OCI-LY1 (cell line): Measurements from ENCODE around the gene CYP2W1.
"Not testable (repeated sequence)": the region's sequence is repeated elsewhere in the genome, so short reads cannot be mapped to it uniquely, and the experiment has no call there.

Experiments
- H2AFZ ChIP-seq: fragments of 200-600 bp; sonication (generic), shearing (Covaris generic); 2 replicates; pipeline ENCODE4 v1.6.0; 2014; ENCODE audit warnings: antibody characterized with exemption, mild to moderate bottlenecking, low read length
- H3F3A ChIP-seq: fragments of 200-600 bp; sonication (generic), shearing (Covaris generic); 2 replicates; pipeline ENCODE4 v1.6.0; 2014; ENCODE audit warnings: mild to moderate bottlenecking, antibody characterized with exemption, low read length, moderate library complexity; ENCODE audit not compliant: insufficient read depth
- H3K27ac ChIP-seq: fragments of 200-600 bp; sonication (generic); 2 replicates; pipeline ENCODE4 v1.5.1; 2014; ENCODE audit warnings: low read length, mixed run types, mild to moderate bottlenecking, low read depth; ENCODE audit not compliant: poor library complexity, severe bottlenecking
- H3K27me3 ChIP-seq: fragments of 200-600 bp; sonication (generic); 2 replicates; pipeline ENCODE4 v1.6.0; 2014; ENCODE audit warnings: antibody characterized with exemption, mild to moderate bottlenecking, low read length, moderate library complexity; ENCODE audit not compliant: insufficient read depth
- H3K36me3 ChIP-seq: fragments of 200-600 bp; sonication (generic); 2 replicates; pipeline ENCODE4 v1.6.1; 2014; ENCODE audit warnings: mild to moderate bottlenecking, antibody characterized with exemption, low read length, moderate library complexity, mixed read lengths; ENCODE audit not compliant: insufficient read depth
- H3K4me1 ChIP-seq: fragments of 200-600 bp; sonication (generic); 2 replicates; pipeline ENCODE4 v1.5.1; 2014; ENCODE audit warnings: mild to moderate bottlenecking, low read length, moderate library complexity; ENCODE audit not compliant: insufficient read depth, severe bottlenecking
- H3K4me2 ChIP-seq: fragments of 200-600 bp; sonication (generic), shearing (Covaris generic); 2 replicates; pipeline ENCODE4 v1.6.1; 2014; ENCODE audit warnings: low read length
- H3K4me3 ChIP-seq: fragments of 200-600 bp; sonication (generic); 2 replicates; pipeline ENCODE4 v1.5.1; 2014; ENCODE audit warnings: low read length, low read depth, mild to moderate bottlenecking, mixed read lengths; ENCODE audit not compliant: poor library complexity, severe bottlenecking
- H3K79me2 ChIP-seq: fragments of 200-600 bp; shearing (Covaris generic); 2 replicates; pipeline ENCODE4 v1.6.1; 2016; ENCODE audit warnings: mixed run types, low read length, mixed read lengths; ENCODE audit not compliant: insufficient read depth
- H3K9ac ChIP-seq: fragments of 200-600 bp; sonication (generic), shearing (Covaris generic); 2 replicates; pipeline ENCODE4 v1.6.1; 2014; ENCODE audit warnings: mild to moderate bottlenecking, low read length, mixed read lengths
- H3K9me2 ChIP-seq: fragments of 200-600 bp; sonication (generic), shearing (Covaris generic); 2 replicates; pipeline ENCODE4 v1.6.1; 2014; ENCODE audit warnings: low read depth, mild to moderate bottlenecking, low read length, mixed read lengths
- H3K9me3 ChIP-seq: fragments of 200-600 bp; shearing (Covaris generic); 2 replicates; pipeline ENCODE4 v1.6.1; 2014; ENCODE audit warnings: low read length, mixed read lengths
- H4K20me1 ChIP-seq: fragments of 200-600 bp; sonication (generic), shearing (Covaris generic); 2 replicates; pipeline ENCODE4 v1.6.0; 2016; ENCODE audit warnings: mild to moderate bottlenecking, low read length; ENCODE audit not compliant: insufficient read depth
- CTCF ChIP-seq: fragments of 200-600 bp; sonication (generic), shearing (Covaris generic); IDR thresholded peaks from 2 replicates; pipeline ENCODE4 v1.5.1; 2017; ENCODE audit warnings: mild to moderate bottlenecking, antibody characterized with exemption, low read length, moderate library complexity, mixed read lengths
- EZH2 ChIP-seq: fragments of 200-600 bp; sonication (generic), shearing (Covaris generic); IDR thresholded peaks from 2 replicates; pipeline ENCODE4 v1.8.0; 2017; ENCODE audit warnings: borderline replicate concordance, mixed run types, mild to moderate bottlenecking, antibody characterized with exemption, low read length, moderate library complexity, mixed read lengths

CYP2W1 gene

GRCh38 chr7:957418-958220, 25.4 kb upstream of the CYP2W1 start:
- Histone ChIP-seq H3K9me3 (no peaks in the 10 kb centered on the region), H3K4me3 (no peak overlapping the region), H4K20me1 (no peaks in the 10 kb centered on the region), H3K9ac (no peak overlapping the region), H3K79me2 (no peaks in the 10 kb centered on the region), H3K4me1 (no peaks in the 10 kb centered on the region), H3K27ac (no peak overlapping the region), H3F3A (no peaks in the 10 kb centered on the region), H2AFZ (no peak overlapping the region), H3K27me3 (peaks cover 21% of the 10 kb centered on the region), H3K4me2 (no peak overlapping the region), H3K9me2 (no peaks in the 10 kb centered on the region), H3K36me3 (no peaks in the 10 kb centered on the region)
- TF ChIP-seq CTCF (no peak), EZH2 (no peak)

DNA sequence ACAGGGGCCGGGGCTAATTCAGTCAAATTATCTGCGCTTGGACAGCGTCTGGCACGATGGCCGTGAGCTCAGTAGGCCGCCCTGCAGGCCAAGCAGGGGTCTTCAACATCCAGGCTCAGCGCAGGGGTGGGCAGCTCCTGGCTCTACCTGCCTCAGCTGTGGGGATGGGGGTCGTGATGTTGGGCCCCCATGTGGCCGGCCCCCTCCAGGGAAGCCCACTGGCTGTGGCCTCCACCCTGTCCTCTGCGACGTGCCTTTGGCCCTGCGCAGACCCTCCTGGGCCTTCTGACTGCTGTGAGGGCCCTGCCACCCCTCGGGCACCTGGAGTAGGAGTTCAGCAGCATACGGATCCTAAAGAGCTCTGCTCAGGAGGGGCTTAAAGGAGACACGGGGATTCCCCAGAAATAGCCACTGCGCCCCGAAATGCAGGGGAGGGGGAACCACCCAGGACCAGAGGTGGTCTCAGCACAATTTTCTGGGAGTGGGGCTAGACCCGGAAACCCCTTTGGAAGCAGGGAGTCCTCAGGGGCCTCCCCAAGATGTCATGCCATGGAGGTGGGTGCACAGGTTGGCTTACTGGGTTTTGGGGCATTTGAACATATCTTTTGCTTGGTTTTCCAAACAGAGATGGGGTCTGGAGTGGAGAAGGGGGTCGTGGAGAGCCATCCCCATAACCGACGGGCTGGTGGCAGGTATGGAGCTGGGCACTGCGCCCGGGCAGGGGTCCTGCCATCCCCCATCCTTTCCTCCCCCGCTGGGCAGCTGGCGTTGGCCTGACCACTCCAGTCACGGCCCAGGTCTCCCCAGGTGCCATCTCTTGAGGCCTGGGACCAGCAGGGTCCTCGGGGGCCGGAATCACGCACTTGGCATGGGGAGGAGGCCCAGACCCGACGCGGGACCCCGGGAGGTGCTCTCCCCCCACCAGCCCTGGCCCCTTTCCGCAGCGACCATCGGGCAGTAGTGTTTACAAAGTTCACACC, 24.5 kb upstream of the CYP2W1 start:
- H3K27ac ChIP-seq, result no peak overlapping the region
- H3K4me1 ChIP-seq, result no peaks in the 10 kb centered on the region
- no peak overlapping the region for H2AFZ ChIP-seq
- H3K9me2 ChIP-seq, result no peaks in the 10 kb centered on the region
- TF ChIP-seq EZH2 (no peak), CTCF (no peak)
- H3K9me3 ChIP-seq, result no peaks in the 10 kb centered on the region
- H3K27me3 ChIP-seq, result peaks cover 21% of the 10 kb centered on the region
- H3K36me3 ChIP-seq, result no peaks in the 10 kb centered on the region
- no peaks in the 10 kb centered on the region for H3K79me2 ChIP-seq
- no peaks in the 10 kb centered on the region for H4K20me1 ChIP-seq
- H3K4me2 ChIP-seq, result no peak overlapping the region
- no peak overlapping the region for H3K4me3 ChIP-seq
- no peak overlapping the region for H3K9ac ChIP-seq
- H3F3A ChIP-seq, result no peaks in the 10 kb centered on the region

DNA sequence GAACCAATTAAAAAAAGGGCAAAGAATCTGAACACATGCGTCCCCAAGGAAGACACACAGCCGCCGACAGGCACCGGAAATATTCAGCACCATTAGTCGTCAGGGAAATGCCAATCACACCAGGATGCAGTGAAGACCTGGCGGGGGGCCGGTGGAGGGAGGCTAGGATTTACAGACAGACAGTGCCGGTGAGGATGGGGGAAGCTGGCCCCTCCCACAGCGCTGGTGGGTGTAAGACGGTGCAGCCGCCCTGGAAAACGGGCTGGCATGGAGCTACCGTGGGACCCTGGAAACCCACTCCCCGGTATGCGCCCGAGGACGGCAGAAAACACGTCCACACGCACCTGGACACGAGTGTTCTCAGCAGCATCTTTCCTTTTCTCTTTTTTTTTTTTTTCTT, 23.7 kb upstream of the CYP2W1 start:
- H3K4me2 ChIP-seq, result no peak overlapping the region
- no peak overlapping the region for H3K9ac ChIP-seq
- no peaks in the 10 kb centered on the region for H3K9me2 ChIP-seq
- no peaks in the 10 kb centered on the region for H3F3A ChIP-seq
- no peaks in the 10 kb centered on the region for H3K79me2 ChIP-seq
- no peaks in the 10 kb centered on the region for H3K4me1 ChIP-seq
- H2AFZ ChIP-seq, result no peak overlapping the region
- H4K20me1 ChIP-seq, result no peaks in the 10 kb centered on the region
- no peak overlapping the region for H3K4me3 ChIP-seq
- TF ChIP-seq EZH2, result no peak
- TF ChIP-seq CTCF, result no peak
- H3K27me3 ChIP-seq, result peaks cover 26% of the 10 kb centered on the region
- H3K9me3 ChIP-seq, result no peaks in the 10 kb centered on the region
- no peak overlapping the region for H3K27ac ChIP-seq
- H3K36me3 ChIP-seq, result no peaks in the 10 kb centered on the region

GRCh38 chr7:959740-960139, 23.2 kb upstream of the CYP2W1 start:
- H2AFZ ChIP-seq, H3K9ac ChIP-seq, H3K9me2 ChIP-seq, H3K4me3 ChIP-seq, H3F3A ChIP-seq, H3K27ac ChIP-seq, H3K9me3 ChIP-seq, H3K79me2 ChIP-seq, H3K36me3 ChIP-seq, H3K4me2 ChIP-seq, H3K4me1 ChIP-seq, H4K20me1 ChIP-seq: not testable (repeated sequence)
- peaks cover 31% of the 10 kb centered on the region for H3K27me3 ChIP-seq
